ENCODE results near the gene ATP11C.
"Not testable (repeated sequence)": the region's sequence is repeated elsewhere in the genome, so short reads cannot be mapped to it uniquely, and the experiment has no call there.

The ATP11C gene

DNA sequence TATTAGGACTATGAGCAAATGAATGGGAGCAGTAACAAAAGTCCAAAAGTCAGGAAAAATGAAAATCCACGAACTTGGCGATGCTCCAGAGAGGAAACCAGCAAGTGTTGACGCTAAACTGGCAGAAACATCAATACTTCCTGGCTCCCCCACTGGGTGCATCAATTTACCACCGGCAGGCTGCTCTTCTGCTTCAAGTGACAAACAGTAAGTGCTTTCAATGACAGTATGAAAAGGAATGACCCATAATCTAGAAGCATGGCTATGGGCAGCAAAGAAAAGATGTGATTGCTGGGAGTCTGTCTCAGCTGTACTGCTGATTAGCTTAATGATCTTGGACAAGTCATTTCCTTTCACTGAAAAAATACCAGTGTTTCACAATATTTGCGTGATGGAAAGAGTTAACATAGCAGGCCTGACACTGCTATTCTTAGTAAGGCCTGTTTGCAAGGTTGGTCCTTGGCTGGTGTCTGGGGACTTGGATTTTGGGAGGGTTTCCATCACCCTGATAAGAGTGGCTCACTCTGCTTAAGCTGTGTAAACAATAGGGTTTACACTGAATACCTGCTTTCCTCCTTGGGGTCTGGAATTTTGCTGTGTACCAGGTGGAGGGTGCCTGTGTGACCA is 8.7 kb downstream of the ATP11C start:
- no peak for DNase-seq (ENCODE audit: low spot score)

DNA sequence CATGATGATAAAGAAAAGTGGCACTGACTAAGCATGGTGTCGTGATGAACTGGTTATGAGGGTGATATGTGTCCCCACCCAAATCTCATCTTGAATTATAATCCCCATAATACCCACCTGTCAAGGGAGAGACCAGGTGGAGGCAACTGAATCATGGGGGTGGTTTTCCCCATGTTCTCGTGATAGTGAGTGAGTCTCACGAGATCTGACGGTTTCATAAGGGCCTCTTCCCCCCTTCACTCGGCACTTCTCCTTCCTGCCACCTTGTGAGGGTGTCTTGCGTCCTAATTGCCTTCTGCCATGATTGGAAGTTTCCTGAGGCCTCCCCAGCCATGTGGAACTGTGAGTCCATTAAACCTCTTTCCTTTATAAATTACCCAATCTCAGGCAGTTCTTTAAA is 11.7 kb downstream of the ATP11C start:
- DNase-seq (ENCODE audit: low spot score): not testable (repeated sequence)

DNA sequence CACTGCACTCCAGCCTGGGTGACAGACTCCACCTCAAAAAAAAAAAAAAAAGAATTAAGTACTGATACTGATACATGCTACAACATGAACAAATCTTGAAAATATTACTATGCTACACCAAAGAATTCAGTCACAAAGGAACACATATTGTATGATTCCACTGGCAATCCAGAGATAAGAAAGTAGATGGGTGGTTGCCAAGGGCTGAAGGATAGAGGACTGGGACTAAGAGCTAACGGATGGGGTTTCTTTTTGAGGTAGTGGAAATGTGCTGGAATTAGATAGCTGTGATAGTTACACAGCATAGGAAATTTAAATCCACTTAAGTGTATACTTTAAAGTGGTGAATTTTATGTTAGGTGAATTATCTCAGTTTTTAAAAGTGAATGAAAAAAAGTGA is 12.5 kb downstream of the ATP11C start:
- no peak for DNase-seq (ENCODE audit: low spot score)

DNA sequence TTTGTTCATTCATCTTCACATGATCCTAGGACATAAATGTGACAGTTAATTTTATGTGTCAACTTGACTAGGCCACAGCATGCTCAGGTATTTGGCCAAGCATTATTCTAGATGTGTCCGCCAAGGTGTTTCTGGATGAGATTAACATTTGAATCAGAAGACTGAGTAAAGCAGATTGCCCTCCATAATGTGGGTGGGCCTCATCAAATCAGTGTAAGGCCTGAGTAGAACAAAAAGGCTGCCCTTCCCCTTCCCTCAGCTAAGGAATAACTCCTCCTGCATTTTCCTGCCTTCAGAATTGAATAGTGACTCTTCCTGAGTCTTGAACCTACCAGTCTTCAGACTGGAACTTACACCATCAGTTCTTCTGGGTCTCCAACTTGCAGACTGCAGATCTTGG is 18.4 kb downstream of the ATP11C start:
- no peak for DNase-seq (ENCODE audit: low spot score)

DNA sequence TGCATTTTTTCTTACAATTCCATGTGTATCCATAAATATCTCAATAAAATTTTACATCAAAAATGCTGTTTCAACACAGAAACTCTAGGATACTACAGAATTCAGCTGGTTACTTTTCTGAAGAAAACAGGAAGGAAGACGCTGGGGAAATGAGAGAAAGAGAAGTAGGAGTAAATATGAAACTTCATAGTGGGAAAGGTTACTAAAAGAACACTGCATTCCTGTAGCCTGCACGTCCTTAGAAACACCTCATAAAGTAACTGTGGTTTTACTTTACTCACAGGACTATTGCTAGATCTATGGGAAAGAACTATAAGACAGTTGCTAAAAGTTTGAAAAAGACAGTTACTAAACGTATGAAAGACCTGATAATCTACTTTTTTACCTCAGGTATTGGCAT is 23.1 kb downstream of the ATP11C start:
- DNase-seq (ENCODE audit: low spot score): no peak

DNA sequence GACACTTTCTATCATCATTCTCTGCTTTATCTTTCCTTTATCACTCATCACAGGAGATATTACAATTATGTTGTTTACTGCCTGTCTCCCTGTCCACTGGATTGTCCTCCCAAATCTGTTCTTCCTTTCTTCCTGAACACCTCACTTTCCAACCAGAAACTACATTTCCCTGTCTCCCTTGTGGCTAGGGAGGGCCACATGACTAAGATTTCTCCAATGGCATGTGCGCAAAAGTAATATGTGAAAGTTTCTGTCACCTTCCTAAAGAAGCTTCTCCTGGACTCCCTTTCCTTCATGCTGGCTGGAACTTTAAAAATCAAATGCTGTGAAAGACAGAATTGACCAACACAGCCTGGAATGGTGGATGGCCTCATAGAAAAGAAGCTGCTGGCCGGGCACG is 25.8 kb downstream of the ATP11C start:
- no peak for DNase-seq (ENCODE audit: low spot score)

DNA sequence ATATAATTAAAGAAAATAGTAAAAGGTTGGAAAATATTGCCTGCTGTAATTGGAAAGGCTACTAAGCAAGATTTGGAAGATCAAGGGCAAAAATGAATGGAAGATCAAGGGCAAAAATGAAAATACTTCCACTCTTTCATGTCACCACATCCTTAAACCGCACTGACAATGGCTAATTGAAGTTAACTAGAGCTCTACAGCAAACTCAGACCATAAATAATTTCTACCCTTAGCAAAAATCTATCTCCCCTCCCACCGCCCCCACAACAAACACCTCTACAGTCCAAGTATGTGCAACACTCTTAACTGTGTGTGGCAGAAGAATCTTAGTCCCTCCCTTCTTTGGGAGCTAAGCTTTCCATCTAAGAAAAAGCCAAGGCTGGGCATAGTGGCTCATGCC is 27.1 kb downstream of the ATP11C start:
- no peak for DNase-seq (ENCODE audit: low spot score)

DNA sequence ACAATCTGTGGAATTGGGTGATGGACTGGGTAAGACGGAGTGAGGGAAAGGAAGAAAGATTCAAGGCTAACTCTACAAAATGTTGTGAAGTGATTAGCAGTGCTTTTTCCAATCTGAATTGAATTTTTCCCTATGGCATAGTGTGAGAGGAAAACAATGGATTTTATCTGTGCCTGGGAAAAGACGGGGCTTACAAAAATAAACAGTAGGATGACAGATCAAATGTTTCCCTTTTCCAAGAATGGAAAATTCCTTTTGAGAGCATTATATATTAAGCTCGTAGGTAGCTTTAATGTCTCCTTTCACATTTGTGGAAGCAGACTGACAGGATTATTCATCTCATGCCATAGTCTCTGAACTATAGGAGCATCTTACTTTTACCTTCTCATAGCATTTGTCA is 27.8 kb downstream of the ATP11C start:
- no peak for DNase-seq (ENCODE audit: low spot score)

DNA sequence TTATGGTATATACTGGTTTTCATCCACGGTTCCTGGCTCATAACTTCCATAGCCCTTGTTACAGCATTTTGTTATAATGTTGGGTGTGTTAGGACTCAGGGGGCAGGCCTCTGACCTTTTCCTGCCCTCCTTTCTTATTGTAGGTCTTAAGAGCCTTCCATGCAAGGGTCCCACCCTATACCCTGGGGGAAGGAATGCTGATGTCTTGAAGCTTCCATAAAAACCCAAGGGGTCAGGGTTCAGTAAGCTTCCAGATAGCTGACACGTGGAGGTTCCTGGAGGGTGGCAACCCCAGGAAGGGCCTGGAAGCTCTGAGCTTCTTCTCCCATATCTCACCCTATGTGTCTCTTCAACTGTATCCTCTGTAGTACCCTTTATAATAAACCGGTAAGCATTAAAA is 29.6 kb downstream of the ATP11C start:
- no peak for DNase-seq (ENCODE audit: low spot score)

DNA sequence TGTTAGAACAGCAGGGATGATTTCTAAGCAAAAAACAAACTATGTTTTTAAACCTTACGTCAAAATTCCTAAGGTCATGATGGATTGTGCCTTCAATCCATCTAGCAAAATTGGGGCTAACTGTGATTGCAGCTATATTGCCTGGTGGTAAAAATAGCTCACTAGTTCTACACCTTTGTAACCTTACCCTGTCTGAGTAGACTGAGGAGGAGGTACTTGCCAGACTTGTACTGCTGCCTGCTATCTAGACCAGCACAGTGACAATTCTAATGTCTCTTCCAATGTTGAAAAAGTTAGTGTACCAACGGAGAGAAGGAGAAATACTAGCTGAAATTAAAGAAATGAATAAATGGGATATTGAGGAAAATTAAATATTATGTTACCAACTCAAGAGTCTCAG is 30.3 kb downstream of the ATP11C start:
- no peak for DNase-seq (ENCODE audit: low spot score)

DNA sequence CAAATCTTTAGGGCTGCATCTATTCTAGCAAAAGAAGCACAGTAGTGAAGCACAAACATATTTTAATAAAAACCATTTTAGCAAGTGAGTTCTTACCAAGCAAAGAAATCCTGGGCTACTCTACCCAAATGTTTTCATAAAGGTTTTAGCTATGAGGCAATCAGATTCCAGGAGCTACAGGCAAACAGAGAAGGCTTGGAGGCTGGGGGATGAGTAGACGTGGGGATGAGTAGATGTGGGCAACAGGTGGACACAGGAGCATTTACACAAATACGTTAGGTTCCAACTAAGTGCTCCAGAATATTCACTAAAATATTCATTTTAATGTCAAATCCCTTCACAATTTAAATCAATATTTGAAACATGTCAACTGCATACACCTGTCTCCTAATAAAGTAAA is 34.5 kb downstream of the ATP11C start:
- no peak for DNase-seq (ENCODE audit: low spot score)

DNA sequence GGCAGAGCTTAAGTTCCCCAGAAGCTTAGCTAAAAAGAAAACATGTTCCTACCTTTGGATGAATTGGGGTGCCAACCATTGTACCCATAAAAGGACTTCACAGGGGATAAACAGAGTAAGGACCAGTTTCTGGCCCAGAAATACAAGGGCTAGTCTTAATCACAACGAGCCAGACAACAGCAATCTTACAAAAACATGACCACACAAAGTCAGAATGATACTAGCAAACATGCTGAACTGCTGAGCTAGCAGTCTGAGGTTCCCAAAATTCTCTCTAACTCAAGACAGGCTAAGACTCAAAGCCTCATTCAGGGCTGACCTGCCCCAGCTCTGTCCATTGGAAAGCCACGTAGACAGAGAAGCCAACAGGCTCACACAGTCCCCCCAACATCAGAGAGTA is 40.3 kb downstream of the ATP11C start:
- no peak for DNase-seq (ENCODE audit: low spot score)

DNA sequence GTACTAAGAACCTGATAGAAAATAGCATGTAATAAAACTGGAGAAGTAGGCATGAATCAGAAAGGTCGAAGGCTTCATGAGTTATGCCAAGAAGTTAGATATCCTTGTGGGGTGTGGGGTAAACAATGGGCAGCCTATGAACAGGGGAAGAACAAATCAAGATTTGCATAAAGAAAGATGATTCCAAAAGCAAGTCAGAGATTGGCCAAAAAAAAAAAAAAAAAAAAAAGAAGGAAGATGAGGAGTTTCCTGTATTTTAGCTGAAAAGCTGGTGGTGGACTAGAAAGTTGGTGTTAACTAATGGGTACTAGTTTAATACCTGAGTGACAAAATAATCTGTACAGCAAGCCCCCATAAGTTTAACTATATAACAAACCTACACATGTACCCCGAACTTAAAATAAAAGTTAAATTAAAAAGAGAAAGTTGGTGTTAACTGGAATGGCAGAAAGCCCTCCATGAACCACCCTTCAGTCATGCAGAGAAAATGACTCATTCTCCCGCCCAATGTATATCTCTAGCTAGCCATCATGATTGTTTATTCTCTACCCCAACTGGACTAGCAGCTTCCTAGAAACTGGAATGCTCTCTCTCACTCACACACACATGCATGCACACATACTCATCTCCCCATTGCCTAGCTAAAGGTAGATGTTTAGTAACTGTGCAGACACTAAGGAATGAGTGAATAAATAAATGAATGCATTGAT is 41.7 kb downstream of the ATP11C start:
- no peak for DNase-seq (ENCODE audit: low spot score)

DNA sequence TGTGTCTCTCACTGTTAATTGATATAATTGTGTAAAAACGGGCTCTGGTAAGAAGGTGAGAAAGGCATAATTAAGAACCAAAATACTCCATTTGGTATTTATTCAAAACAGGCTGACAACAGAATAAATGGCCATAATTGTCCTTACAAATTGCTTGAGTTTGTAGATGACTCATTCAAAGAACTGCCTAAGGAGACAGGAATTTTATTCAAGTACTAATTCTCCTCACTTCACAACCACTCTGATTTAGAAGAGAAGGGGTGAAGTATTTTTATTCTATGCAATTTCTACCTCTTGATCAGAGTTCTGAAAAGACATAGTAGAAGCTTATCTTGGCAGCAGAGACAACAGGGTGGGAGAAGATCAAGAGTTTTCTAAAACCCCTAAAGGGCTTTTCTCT is 43.1 kb downstream of the ATP11C start:
- no peak for DNase-seq (ENCODE audit: low spot score)

DNA sequence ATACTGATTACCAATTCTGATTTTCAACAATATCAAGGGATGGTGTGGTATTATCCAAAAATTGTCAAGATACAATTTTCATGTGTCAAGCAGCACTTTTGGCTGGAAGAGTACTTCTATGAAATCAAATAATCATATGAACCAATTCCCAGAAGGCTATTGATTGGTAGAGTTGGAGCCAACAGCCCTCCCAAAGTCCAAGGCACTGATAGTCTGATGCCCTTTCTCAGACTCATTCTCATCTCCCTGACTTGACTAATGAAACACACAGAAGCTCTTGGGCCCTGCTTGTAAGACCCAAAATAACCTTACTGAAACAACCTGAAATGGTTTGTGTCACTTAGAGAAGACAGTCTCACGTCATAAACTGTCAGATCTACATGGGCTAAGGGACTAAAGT is 48.9 kb downstream of the ATP11C start:
- DNase-seq (ENCODE audit: low spot score): no peak

DNA sequence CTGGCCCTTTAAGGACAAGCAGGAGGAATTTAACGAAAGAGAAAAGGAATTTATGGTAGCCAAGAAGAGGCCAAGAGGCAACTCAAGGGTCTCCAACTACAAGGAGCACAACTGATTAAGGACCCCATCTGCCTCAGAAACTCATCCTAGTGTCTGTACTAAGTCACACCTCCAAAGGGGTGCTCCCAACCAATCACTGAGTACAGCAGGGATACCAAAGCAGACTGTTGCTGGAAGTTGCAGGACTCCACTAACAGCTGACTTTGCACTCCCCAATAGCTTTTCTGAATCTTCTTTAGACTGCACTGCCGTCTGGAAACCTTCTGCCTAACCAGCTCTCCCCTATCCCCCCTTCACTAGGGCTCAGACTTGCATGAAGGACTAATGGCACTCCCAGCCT is 50.6 kb downstream of the ATP11C start:
- DNase-seq (ENCODE audit: low spot score): no peak

DNA sequence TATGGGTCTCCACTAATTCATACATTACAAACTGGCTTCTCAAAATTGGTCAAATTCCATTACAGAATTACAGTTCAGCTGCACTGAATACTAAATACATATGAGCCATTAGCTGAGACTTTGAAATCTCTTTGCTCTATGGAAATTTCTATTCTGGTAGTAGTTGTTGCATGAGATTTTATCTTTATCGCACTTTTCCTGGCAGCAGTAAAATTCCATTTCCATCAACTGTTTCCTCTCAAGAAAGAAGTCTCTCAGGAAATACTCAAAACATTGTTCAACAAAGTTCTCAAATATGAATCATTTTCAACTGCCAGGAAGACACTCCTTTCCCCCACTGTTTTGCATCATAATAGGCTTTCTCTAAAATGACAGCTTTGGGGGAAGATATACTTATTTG is 51.3 kb downstream of the ATP11C start:
- no peak for DNase-seq (ENCODE audit: low spot score)

DNA sequence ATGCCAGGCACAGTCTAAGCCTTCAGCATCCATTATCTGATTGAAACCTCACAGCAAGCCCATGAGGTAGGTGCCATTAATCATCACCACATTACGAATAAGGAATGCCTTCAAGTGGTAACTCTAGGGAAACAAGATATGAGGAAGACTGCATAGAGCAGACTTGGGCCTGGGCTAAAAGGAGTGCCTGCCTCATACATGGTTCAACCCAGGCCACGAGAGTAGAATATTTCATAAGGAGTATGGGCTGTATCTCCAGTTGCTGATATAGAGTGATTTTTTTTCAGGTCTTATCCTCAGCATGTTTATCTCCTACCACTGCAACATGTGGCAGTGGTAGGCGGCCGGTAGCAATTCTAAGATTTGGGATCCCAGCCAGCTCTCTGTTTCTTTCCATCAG is 51.7 kb downstream of the ATP11C start:
- no peak for DNase-seq (ENCODE audit: low spot score)

DNA sequence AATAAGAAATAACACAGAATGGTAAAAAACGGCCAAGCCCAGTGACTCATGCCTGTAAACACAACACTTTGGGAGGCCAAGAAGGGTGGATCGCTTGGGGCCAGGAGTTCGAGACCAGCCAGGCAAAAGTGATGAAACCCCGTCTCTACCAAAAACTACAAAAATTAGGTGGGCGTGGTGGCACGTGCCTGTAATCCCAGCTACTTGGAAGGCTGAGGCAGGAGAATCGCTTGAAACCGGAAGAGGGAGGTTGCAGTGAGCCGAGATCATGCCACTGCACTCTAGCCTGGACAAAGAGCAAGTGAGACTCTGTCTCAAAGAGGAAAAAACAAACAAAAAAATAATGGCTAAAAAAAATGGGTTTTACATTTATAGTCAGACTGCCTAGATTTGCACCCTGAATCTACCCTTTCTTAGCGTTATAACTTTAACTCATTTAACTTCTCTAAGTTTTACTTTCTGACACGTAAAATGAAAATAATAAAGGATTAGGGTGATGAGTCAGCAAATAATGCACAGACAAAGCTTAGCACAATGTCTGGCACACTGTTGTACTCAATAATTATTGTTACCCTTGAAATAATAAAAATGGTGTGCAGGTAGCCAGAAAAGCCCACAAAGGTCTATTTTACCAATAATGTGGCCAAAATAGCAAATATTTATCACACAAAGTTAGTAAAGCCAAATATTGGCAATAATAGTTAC is 55.0 kb downstream of the ATP11C start:
- no peak for DNase-seq (ENCODE audit: low spot score)

DNA sequence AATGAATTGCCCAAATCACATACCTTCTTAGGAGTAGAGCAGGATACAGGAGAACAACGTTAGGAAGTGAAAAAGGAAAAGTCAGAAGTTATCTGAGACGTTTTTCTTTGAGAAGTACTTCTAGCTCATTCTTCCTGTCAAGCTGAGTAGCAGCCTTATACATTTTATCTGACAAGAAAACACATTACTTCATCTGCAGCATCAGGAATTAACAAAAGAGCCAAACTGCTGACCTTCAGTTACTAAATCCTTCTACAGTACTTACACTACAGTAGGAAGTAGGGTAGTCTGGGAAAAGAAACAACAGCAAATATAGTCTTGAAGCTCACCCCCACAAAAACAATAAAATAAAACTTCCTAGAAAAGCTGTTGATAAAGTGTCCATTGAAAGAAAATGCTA is 57.0 kb downstream of the ATP11C start:
- DNase-seq (ENCODE audit: low spot score): no peak

DNA sequence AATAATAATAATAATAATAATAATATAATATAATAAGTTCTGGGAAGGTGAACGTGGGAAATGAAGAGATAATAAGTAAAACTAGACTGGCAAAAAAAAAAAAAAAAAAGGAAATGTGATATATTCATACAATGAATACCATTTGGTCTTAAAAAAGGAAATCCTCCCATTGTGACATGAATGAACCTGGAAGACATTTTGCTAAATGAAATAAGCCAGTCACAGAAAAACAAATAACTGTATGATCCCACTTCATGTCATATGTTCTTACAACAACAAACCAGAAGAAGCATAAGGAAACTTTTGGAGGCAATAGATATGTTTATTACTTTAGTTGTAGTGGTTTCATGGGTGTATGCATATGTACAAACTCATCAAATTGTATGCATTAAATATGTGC is 63.1 kb downstream of the ATP11C start:
- no peak for DNase-seq (ENCODE audit: low spot score)

DNA sequence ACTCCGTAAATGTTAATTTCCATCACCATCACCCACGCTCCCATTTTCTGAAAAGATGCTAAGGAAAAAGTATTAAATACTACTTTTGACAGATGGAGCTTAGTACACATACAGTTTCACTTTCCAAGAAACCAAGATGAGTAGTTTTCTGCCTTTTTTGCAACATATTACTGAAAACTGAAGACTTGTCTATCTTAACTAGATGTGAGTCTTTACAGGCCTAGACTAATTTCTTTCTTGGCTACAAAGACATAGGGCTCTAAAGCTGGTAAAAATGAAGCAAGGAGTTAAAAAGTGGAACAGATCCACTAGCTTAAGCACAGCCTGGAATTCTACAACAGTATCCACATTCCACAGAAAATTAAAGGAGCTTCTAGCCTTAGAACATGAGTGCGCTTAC is 68.2 kb downstream of the ATP11C start:
- no peak for DNase-seq (ENCODE audit: low spot score)

DNA sequence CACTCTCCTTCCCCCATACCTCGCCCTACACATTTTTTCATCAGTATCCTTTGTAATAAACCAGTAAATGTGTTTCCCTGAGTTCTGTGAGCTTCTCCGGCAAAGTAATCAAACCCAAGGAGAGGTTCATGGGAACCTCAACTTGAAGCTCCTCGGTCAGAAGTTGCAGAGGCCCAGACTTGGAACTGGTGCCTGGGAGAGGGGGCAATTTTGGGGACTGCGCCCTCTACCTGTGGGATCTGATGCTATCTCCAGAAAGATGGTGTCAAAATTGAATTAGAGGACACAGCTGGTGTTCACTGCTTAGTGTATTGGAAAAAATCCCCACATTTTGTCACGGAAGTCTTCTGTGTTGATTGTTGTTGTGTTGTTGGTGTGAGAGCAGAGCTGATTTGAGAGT is 70.6 kb downstream of the ATP11C start:
- no peak for DNase-seq (ENCODE audit: low spot score)

DNA sequence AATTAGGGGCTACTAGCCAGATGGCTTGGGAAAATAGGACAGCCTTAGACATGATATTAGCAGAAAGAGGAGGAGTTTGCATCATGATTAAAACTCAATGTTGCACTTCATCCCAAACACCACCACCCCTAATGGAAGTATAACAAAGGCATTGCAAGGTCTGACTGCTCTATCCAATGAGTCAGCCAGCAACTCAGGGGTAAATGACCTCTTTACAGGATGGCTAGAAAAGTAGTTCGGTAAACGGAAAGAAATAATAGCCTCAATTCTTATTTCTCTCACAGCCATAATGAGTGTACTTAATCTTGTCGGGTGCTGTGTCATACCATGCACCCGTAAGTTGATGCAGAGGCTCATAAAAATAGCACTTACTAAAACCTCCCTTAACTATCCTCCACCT is 76.0 kb downstream of the ATP11C start:
- not testable (repeated sequence) for DNase-seq (ENCODE audit: low spot score)
